Neural cell (in vitro differentiated cells): ENCODE measurements around the gene RHOBTB1. TPM values are rescaled to one million over a fixed set of nuclear protein-coding genes. Genes with fewer than 3 reads are reported as not detected.

Experiments used
- H2AFZ ChIP-seq: fragments of 200-600, 300-800 bp; sonication (generic), shearing (Covaris generic); 2 replicates; pipeline ENCODE4 v1.6.0; 2014; ENCODE audit warnings: low read depth, mild to moderate bottlenecking, antibody characterized with exemption, low read length, moderate library complexity
- H3F3A ChIP-seq: fragments of 200-600 bp; shearing (Covaris generic); 2 replicates; pipeline ENCODE4 v1.6.1; 2016; ENCODE audit warnings: mild to moderate bottlenecking, moderate library complexity, mixed read lengths, antibody characterized with exemption, low read length; ENCODE audit not compliant: insufficient read depth, poor library complexity, severe bottlenecking
- H3K27ac ChIP-seq: fragments of 200-600, 300-800 bp; sonication (generic), shearing (Covaris generic); 2 replicates; pipeline ENCODE4 v1.5.1; 2014; ENCODE audit warnings: mild to moderate bottlenecking, low read length, moderate library complexity
- H3K27me3 ChIP-seq: fragments of 300-800, 200-600 bp; sonication (generic), shearing (Covaris generic); 2 replicates; pipeline ENCODE4 v1.6.0; 2014; ENCODE audit warnings: mild to moderate bottlenecking, low read depth, low read length, moderate library complexity; ENCODE audit not compliant: insufficient read depth
- H3K36me3 ChIP-seq: fragments of 300-800, 200-600 bp; sonication (generic), shearing (Covaris generic); 2 replicates; pipeline ENCODE4 v1.5.1; 2014; ENCODE audit warnings: mild to moderate bottlenecking, antibody characterized with exemption, low read length, moderate library complexity; ENCODE audit not compliant: insufficient read depth
- H3K4me2 ChIP-seq: fragments of 300-800, 200-600 bp; sonication (generic), shearing (Covaris generic); 2 replicates; pipeline ENCODE4 v1.6.0; 2014; ENCODE audit warnings: mild to moderate bottlenecking, low read length
- H3K4me3 ChIP-seq: fragments of 300-800, 200-600 bp; sonication (generic), shearing (Covaris generic); 2 replicates; pipeline ENCODE4 v1.5.1; 2014; ENCODE audit warnings: mild to moderate bottlenecking, low read length, moderate library complexity
- H3K79me2 ChIP-seq: fragments of 200-600 bp; shearing (Covaris generic); replicated peaks from 2 replicates; pipeline ENCODE4 v1.6.0; 2014; ENCODE audit warnings: mild to moderate bottlenecking, low read length, moderate library complexity; ENCODE audit not compliant: insufficient read depth
- H3K9ac ChIP-seq: fragments of 300-800, 200-600 bp; sonication (generic), shearing (Covaris generic); 2 replicates; pipeline ENCODE4 v1.6.1; 2016; ENCODE audit warnings: mild to moderate bottlenecking, low read length, mixed read lengths
- H3K9me2 ChIP-seq: fragments of 200-600 bp; shearing (Covaris generic); 2 replicates; pipeline ENCODE4 v1.6.1; 2016; ENCODE audit warnings: mild to moderate bottlenecking, low read length, mixed read lengths; ENCODE audit not compliant: insufficient read depth
- H3K9me3 ChIP-seq: fragments of 200-600, 300-800 bp; sonication (generic), shearing (Covaris generic); 2 replicates; pipeline ENCODE4 v1.6.1; 2016; ENCODE audit warnings: mild to moderate bottlenecking, mixed run types, low read length, moderate library complexity, mixed read lengths
- H4K20me1 ChIP-seq: fragments of 200-600 bp; shearing (Covaris generic); 2 replicates; pipeline ENCODE4 v1.6.1; 2016; ENCODE audit warnings: mild to moderate bottlenecking, mixed run types; ENCODE audit not compliant: insufficient read depth
- CTCF ChIP-seq: fragments of 450-650 bp; IDR thresholded peaks from 2 replicates; pipeline ENCODE4 v1.5.1; 2014; ENCODE audit warnings: antibody characterized with exemption, mild to moderate bottlenecking, moderate library complexity; ENCODE audit not compliant: poor library complexity, severe bottlenecking
- EP300 ChIP-seq: fragments of 450-650 bp; conservative IDR thresholded peaks from 2 replicates; pipeline ENCODE4 v1.6.1; 2014; ENCODE audit warnings: antibody characterized with exemption, mild to moderate bottlenecking, moderate library complexity; ENCODE audit not compliant: poor library complexity, severe bottlenecking
- EZH2 ChIP-seq: fragments of 200-600, 300-800 bp; shearing (Covaris generic), sonication (generic); IDR thresholded peaks from 2 replicates; pipeline ENCODE4 v1.6.1; 2014; ENCODE audit warnings: antibody characterized with exemption, low read length, borderline replicate concordance, mild to moderate bottlenecking; ENCODE audit not compliant: insufficient read depth, poor library complexity, severe bottlenecking
- MXI1 ChIP-seq: fragments of 450-650 bp; conservative IDR thresholded peaks from 2 replicates; pipeline ENCODE4 v1.6.1; 2014; ENCODE audit warnings: antibody characterized with exemption, mild to moderate bottlenecking; ENCODE audit not compliant: poor library complexity, severe bottlenecking
- POLR2AphosphoS5 ChIP-seq: IDR thresholded peaks from 2 replicates; pipeline ENCODE4 v1.6.1; 2012
- RAD21 ChIP-seq: fragments of 450-650 bp; conservative IDR thresholded peaks from 2 replicates; pipeline ENCODE4 v1.6.1; 2014; ENCODE audit warnings: antibody characterized with exemption, mild to moderate bottlenecking, moderate library complexity
- REST ChIP-seq: IDR thresholded peaks from 2 replicates; pipeline ENCODE4 v1.6.1; 2012; ENCODE audit warnings: borderline replicate concordance
- SMC3 ChIP-seq: fragments of 450-650 bp; conservative IDR thresholded peaks from 2 replicates; pipeline ENCODE4 v1.6.1; 2014; ENCODE audit warnings: antibody characterized with exemption, mild to moderate bottlenecking, moderate library complexity; ENCODE audit not compliant: poor library complexity
- TAF1 ChIP-seq: IDR thresholded peaks from 2 replicates; pipeline ENCODE4 v1.6.1; 2012; ENCODE audit warnings: low read depth
- polyA plus RNA-seq: library from polyadenylated mRNA; depleted of rRNA; stranded (reverse); fragments of >200 nt; gene quantifications from 2 replicates; pipeline ENCODE4 v1.2.3, GENCODE V29; 2014

RHOBTB1 gene
- polyA plus RNA-seq, 1 donor from 2014 or later = 10.5 TPM

- Histone ChIP-seq H3K27ac (no peak overlapping the region), H3K4me3 (no peak overlapping the region), H3K4me2 (no peak overlapping the region), H3K9ac (no peak overlapping the region), H3K9me3 (no peaks in the 10 kb centered on the region), H3K79me2 (no peaks in the 10 kb centered on the region), H3K27me3 (no peaks in the 10 kb centered on the region), H3F3A (no peaks in the 10 kb centered on the region), H2AFZ (no peak overlapping the region), H4K20me1 (no peaks in the 10 kb centered on the region), H3K36me3 (no peaks in the 10 kb centered on the region), H3K9me2 (no peaks in the 10 kb centered on the region)
- TF ChIP-seq POLR2AphosphoS5 (no peak), SMC3 (no peak), REST (no peak), MXI1 (no peak), TAF1 (no peak), EP300 (no peak), CTCF (no peak), RAD21 (no peak), EZH2 (no peak)
Measured at GRCh38 chr10:60871215-60871614, 72.8 kb downstream of the RHOBTB1 start.

DNA sequence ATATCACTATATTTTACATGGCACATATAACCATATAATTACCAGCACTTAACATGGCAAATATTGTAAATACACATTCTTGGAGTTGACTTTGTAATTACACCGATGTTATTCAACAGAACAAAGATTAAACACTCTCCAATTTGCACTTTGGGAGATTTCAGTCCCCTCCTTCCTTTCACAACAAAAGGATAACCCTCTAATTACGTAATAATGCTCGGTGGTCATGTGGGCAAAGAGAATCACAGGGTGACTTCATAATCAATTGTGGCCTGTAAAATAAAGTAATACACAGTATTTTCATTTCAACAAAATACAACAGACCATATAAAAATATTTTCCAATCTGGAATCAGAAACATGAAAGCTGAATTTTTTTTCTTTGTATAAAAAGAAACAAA, 73.2 kb downstream of the RHOBTB1 start:
- Histone ChIP-seq H3K79me2 (no peaks in the 10 kb centered on the region), H3K27me3 (no peaks in the 10 kb centered on the region), H3K4me3 (no peak overlapping the region), H3K4me2 (no peak overlapping the region), H3K9ac (no peak overlapping the region), H3K27ac (no peak overlapping the region), H3F3A (no peaks in the 10 kb centered on the region), H2AFZ (no peak overlapping the region), H3K9me2 (no peaks in the 10 kb centered on the region), H3K9me3 (no peaks in the 10 kb centered on the region), H4K20me1 (no peaks in the 10 kb centered on the region), H3K36me3 (no peaks in the 10 kb centered on the region)
- TF ChIP-seq MXI1 (no peak), EZH2 (no peak), CTCF (no peak), EP300 (no peak), REST (no peak)
